ENCODE results near the gene MRLN.
"Not testable (repeated sequence)": the region's sequence is repeated elsewhere in the genome, so short reads cannot be mapped to it uniquely, and the experiment has no call there.

DNA sequence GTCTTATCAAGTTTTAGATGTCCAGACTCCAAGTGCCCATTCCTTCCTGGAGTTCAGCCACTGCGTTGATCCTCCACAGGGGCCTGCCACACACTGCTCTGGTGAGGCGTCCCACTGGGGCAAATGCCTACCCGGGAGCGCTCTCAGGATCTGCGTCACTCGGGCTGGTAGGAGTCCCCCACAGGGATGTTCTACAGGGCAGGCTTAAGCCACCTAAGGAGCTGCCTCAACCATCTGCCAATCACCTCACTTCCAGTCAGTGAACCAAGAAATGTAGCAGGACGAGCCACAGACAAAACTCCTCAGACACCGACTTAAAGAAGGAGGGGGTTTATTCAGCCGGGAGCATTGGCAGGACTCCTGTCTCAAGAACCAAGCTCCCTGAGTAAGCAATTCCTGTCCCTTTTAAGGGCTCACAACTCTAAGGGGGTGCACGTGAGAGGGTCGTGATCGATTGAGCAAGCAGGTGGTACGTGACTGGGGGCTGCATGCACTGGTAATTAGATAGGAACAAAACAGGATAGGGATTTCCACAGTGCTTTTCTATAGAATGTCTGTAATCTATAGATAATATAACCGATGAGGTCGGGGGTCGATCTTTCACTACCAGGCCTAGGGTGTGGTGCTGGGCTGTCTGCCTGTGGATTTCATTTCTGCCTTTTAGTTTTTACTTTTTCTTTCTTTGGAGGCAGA lies 19.8 kb downstream of the MRLN start:
- TF ChIP-seq, protein P1, sequence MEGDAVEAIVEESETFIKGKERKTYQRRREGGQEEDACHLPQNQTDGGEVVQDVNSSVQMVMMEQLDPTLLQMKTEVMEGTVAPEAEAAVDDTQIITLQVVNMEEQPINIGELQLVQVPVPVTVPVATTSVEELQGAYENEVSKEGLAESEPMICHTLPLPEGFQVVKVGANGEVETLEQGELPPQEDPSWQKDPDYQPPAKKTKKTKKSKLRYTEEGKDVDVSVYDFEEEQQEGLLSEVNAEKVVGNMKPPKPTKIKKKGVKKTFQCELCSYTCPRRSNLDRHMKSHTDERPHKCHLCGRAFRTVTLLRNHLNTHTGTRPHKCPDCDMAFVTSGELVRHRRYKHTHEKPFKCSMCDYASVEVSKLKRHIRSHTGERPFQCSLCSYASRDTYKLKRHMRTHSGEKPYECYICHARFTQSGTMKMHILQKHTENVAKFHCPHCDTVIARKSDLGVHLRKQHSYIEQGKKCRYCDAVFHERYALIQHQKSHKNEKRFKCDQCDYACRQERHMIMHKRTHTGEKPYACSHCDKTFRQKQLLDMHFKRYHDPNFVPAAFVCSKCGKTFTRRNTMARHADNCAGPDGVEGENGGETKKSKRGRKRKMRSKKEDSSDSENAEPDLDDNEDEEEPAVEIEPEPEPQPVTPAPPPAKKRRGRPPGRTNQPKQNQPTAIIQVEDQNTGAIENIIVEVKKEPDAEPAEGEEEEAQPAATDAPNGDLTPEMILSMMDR (IDR thresholded peaks at IDR 0.05): not testable (repeated sequence)
- TF ChIP-seq POLR2A, EP300 (IDR thresholded peaks at IDR 0.05): not testable (repeated sequence)

All from gastroesophageal sphincter (tissue), 3 donors.